ENCODE measurements around the gene PDCD7.

DNA sequence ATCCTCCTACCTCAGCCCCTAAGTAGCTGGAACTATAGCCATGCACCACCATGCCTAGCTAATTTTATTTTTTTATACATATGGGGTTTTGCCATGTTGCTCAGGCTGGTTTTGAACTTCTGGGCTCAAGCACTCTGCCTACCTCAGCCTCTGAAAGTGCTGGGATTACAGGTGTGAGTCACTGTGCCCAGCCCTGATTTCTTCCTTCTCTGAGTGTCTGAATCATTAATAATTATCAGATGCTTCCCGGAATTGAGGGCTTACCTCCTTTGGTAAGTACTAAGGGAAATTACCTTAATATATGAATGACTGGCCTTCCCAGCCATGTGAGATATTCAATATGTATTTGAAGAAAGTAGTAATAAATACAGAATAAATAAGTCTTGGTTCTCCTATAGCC lies 44.3 kb upstream of the PDCD7 start:
- TF ChIP-seq RAD21 (IDR thresholded peaks at IDR 0.05; ENCODE audit: low read depth), result no peak
- no peak for TF ChIP-seq POLR2A (IDR thresholded peaks at IDR 0.05; ENCODE audit: borderline replicate concordance, extremely low read depth, insufficient read depth, insufficient read length)
